SJSA1 (cell line): Measurements from ENCODE around the gene LCP2. TPM values are rescaled to one million over a fixed set of nuclear protein-coding genes. Genes with fewer than 3 reads are reported as not detected.

Source experiments
- DNase-seq, 2 experiments: peaks; one replicate each; pipeline ENCODE4 v3.0.0-alpha.2; 2015 to 2020; ENCODE audit warnings: low spot score in 2 of 2, low read depth in 1 of 2
- H3K27ac ChIP-seq: fragments of 250-450 bp; sonication (Bioruptor Pico); 2 replicates; pipeline ENCODE4 v1.5.1; 2020; ENCODE audit warnings: mild to moderate bottlenecking, moderate library complexity
- H3K27me3 ChIP-seq: fragments of 250-450 bp; sonication (Bioruptor Pico); replicated peaks from 2 replicates; pipeline ENCODE4 v1.5.1; 2020; ENCODE audit warnings: mild to moderate bottlenecking, moderate library complexity
- H3K36me3 ChIP-seq: fragments of 250-450 bp; sonication (Bioruptor Pico); 2 replicates; pipeline ENCODE4 v1.5.1; 2020; ENCODE audit warnings: mild to moderate bottlenecking
- H3K4me1 ChIP-seq: fragments of 250-450 bp; sonication (Bioruptor Pico); replicated peaks from 2 replicates; pipeline ENCODE4 v1.6.1; 2021; ENCODE audit warnings: mild to moderate bottlenecking
- H3K4me3 ChIP-seq: fragments of 250-450 bp; sonication (Bioruptor Pico); 2 replicates; pipeline ENCODE4 v1.5.1; 2020; ENCODE audit warnings: mild to moderate bottlenecking
- H3K9me3 ChIP-seq: fragments of 250-450 bp; sonication (Bioruptor Pico); replicated peaks from 2 replicates; pipeline ENCODE4 v1.5.1; 2020; ENCODE audit warnings: mild to moderate bottlenecking
- total RNA-seq: library from RNA; depleted of rRNA; stranded (reverse); fragments of >200 nt; shearing (Covaris generic); gene quantifications from 2 replicates; pipeline ENCODE4 v1.2.3, GENCODE V29; 2014; rRNA removed

The LCP2 gene
- 0.03 TPM in 1 of 2 replicates, not detected in the other for total RNA-seq

- Histone ChIP-seq H3K4me3 (no peak within 1 kb of the TSS), H3K4me1 (no peaks in the 10 kb centered on the region), H3K36me3 (no peaks in the 10 kb centered on the region), H3K9me3 (no peaks in the 10 kb centered on the region), H3K27ac (no peak within 1 kb of the TSS), H3K27me3 (0 out of 2 replicates have a peak, but pooled peaks cover 4% of the 10 kb centered on the region)
- DNase-seq, result no peak
Observed at GRCh38 chr5:170297589-170298462, at the start of gene LCP2. Gene LCP2, minus strand, starts transcription at chr5:170297777. Its CDS starts 166 bp downstream, at chr5:170297611.

GRCh38 chr5:170347022-170347567 lies 49.5 kb upstream of the LCP2 start:
- Histone ChIP-seq H3K4me3 (no peak overlapping the region), H3K27ac (no peak overlapping the region), H3K4me1 (no peaks in the 10 kb centered on the region), H3K27me3 (peaks cover 24% of the 10 kb centered on the region), H3K36me3 (no peaks in the 10 kb centered on the region), H3K9me3 (no peaks in the 10 kb centered on the region)
- no peak for DNase-seq

- no peaks in the 10 kb centered on the region for H3K36me3 ChIP-seq
- DNase-seq, result no peak
- H3K4me1 ChIP-seq, result no peaks in the 10 kb centered on the region
- peaks cover 22% of the 10 kb centered on the region for H3K27me3 ChIP-seq
- no peak overlapping the region for H3K27ac ChIP-seq
- no peaks in the 10 kb centered on the region for H3K9me3 ChIP-seq
- no peak overlapping the region for H3K4me3 ChIP-seq
Observed at GRCh38 chr5:170345971-170346370, 48.4 kb upstream of the LCP2 start.

DNA sequence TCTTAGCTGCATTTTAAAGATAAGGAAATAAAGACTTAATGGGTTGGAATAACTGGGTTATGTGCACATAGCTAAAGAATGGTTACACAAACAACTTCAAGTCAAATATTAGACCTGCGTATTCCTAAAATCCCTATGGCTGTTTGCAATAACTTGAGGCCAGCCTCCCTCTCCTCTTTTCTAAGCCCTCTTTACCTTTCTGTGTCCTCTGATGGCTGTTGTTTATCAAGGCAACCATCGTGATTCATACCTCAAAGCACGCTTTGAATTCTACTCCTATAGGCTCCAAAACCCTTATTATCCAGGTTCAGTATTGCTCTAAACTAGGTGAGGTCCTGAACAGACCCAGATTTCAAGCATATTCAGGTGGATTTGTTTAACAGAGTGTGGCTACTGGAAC lies 45.6 kb upstream of the LCP2 start:
- no peaks in the 10 kb centered on the region; the same call in 1 of the 2 replicates for H3K9me3 ChIP-seq
- H3K27me3 ChIP-seq, result peaks cover 11% of the 10 kb centered on the region
- H3K36me3 ChIP-seq, result no peaks in the 10 kb centered on the region
- DNase-seq, result no peak
- no peak overlapping the region for H3K4me3 ChIP-seq
- H3K4me1 ChIP-seq, result no peaks in the 10 kb centered on the region
- no peak overlapping the region for H3K27ac ChIP-seq

- Histone ChIP-seq H3K9me3 (no peaks in the 10 kb centered on the region; the same call in 1 of the 2 replicates), H3K27me3 (peaks cover 2% of the 10 kb centered on the region), H3K36me3 (no peaks in the 10 kb centered on the region), H3K4me1 (no peaks in the 10 kb centered on the region), H3K4me3 (no peak overlapping the region), H3K27ac (no peak overlapping the region)
- no peak for DNase-seq
Observed at GRCh38 chr5:170342153-170342725, 44.7 kb upstream of the LCP2 start.

DNA sequence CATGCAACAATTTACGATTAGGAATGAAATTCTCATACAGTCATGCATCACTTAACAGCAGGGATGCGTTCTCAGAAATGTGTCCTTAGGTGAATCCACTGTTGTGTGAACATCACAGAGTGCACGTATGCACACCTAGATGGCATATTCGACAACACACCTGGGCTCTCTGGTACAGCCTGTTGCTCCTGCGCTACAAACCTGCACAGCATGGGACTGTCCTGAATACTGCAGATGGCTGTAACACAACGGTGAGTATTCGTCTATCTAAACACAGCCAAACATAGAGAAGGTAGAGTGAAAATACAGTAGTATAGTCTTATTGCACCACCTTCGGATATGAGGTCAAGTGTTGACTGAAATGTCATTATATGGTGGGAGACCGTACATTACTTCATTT lies 44.0 kb upstream of the LCP2 start:
- no peaks in the 10 kb centered on the region; the same call in 1 of the 2 replicates for H3K27me3 ChIP-seq
- H3K4me3 ChIP-seq, result no peak overlapping the region
- H3K9me3 ChIP-seq, result no peaks in the 10 kb centered on the region; the same call in 1 of the 2 replicates
- no peaks in the 10 kb centered on the region for H3K36me3 ChIP-seq
- no peaks in the 10 kb centered on the region for H3K4me1 ChIP-seq
- H3K27ac ChIP-seq, result no peak overlapping the region
- DNase-seq, result no peak

GRCh38 chr5:170339780-170340167 lies 42.2 kb upstream of the LCP2 start:
- Histone ChIP-seq H3K4me1 (no peaks in the 10 kb centered on the region), H3K36me3 (no peaks in the 10 kb centered on the region), H3K27ac (no peak overlapping the region), H3K27me3 (no peaks in the 10 kb centered on the region), H3K9me3 (no peaks in the 10 kb centered on the region; the same call in 1 of the 2 replicates), H3K4me3 (no peak overlapping the region)
- no peak for DNase-seq

DNA sequence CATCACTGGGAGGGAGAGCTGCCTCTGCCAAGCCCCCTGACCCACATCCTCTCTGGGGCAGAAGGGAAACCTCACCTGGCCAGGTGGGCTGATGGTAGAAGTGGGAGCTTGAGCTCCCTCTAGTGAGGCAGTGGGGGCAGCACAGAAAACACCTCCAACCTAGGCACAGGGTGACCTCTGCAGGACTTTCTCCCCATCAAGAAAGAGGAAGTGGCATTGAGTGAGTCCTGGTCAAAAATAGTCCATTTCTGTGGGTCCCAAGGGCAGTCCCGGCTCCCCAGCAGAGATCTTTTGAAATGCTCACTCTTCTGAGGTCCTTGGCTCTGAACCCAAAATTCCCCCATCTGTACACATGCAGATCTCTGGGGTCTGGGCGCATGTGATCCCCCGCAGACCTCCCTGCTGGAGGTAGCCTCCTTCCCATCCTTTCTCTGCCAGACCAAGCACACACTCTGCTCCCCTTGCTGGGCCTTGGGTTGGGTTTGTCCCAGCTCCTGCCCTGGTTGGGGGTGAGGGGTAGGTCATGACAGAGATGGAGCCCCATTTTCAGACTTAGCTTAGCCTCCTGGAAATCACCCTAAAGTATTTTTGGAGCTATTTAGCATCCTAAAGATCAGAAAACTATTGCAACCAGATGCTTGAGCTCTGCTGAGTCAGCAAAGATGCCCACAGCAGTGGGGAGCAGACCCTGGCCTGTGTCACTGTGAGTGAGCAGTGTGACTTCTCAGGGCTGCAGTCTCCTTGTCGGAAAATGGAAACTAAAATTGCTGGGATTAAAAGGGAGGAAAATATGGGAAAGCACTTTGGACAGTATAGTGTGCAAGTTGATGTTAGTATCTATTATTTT lies 41.6 kb upstream of the LCP2 start:
- no peaks in the 10 kb centered on the region for H3K27me3 ChIP-seq

GRCh38 chr5:170338291-170338690 lies 40.7 kb upstream of the LCP2 start:
- H3K4me3 ChIP-seq, result no peak overlapping the region
- H3K36me3 ChIP-seq, result no peaks in the 10 kb centered on the region
- no peak overlapping the region for H3K27ac ChIP-seq
- H3K4me1 ChIP-seq, result no peaks in the 10 kb centered on the region
- no peak for DNase-seq
- no peaks in the 10 kb centered on the region for H3K27me3 ChIP-seq
- H3K9me3 ChIP-seq, result no peaks in the 10 kb centered on the region; the same call in 1 of the 2 replicates

More for the DNA sequence above, 41.6 kb upstream of the LCP2 start:
- Histone ChIP-seq H3K4me3 (no peak overlapping the region), H3K27ac (no peak overlapping the region), H3K36me3 (no peaks in the 10 kb centered on the region), H3K9me3 (no peaks in the 10 kb centered on the region; the same call in 1 of the 2 replicates), H3K4me1 (no peaks in the 10 kb centered on the region)
- DNase-seq, result no peak

GRCh38 chr5:170337045-170337733 lies 39.6 kb upstream of the LCP2 start:
- no peaks in the 10 kb centered on the region for H3K27me3 ChIP-seq
- no peaks in the 10 kb centered on the region for H3K4me1 ChIP-seq
- no peaks in the 10 kb centered on the region; the same call in 1 of the 2 replicates for H3K9me3 ChIP-seq
- DNase-seq, result no peak
- H3K4me3 ChIP-seq, result no peak overlapping the region
- H3K36me3 ChIP-seq, result no peaks in the 10 kb centered on the region
- no peak overlapping the region for H3K27ac ChIP-seq

DNA sequence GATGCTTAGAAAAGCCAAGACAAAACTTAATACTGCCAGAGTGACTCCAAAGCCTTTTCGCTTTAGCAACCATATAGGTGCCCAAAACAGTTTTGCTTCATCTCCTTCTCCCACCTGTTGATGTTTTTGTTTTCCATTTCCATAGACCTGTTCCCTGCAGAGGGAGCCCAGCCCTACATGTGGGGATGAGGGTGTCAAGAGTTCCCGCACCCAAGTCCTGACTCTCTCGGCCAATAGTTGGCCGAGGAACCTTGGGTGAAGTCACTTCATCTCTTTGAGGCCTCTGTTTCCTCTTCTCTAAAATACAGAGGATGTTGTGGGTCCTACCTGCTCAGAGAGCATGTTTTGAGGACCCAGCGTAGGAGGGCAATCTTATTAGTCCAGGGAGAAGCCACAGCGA lies 38.5 kb upstream of the LCP2 start:
- Histone ChIP-seq H3K36me3 (no peaks in the 10 kb centered on the region), H3K27me3 (no peaks in the 10 kb centered on the region), H3K27ac (no peak overlapping the region), H3K4me1 (peaks cover 7% of the 10 kb centered on the region), H3K9me3 (no peaks in the 10 kb centered on the region; the same call in 1 of the 2 replicates), H3K4me3 (no peak overlapping the region)
- no peak for DNase-seq

GRCh38 chr5:170334626-170335025 lies 37.0 kb upstream of the LCP2 start:
- Histone ChIP-seq H3K36me3 (no peaks in the 10 kb centered on the region), H3K9me3 (no peaks in the 10 kb centered on the region; the same call in 1 of the 2 replicates), H3K27me3 (no peaks in the 10 kb centered on the region), H3K27ac (no peak overlapping the region), H3K4me3 (no peak overlapping the region), H3K4me1 (peaks cover 12% of the 10 kb centered on the region)
- DNase-seq, result no peak
